HepG2 (cell line): Measurements from ENCODE around the gene RAET1L. TPM values are rescaled to one million over a fixed set of nuclear protein-coding genes. Genes with fewer than 3 reads are reported as not detected.

ENCODE experiments used
- ETV5 ChIP-seq: IDR thresholded peaks from 2 replicates; pipeline ENCODE4 v1.6.1; 2018; ENCODE audit warnings: missing biosample characterization, missing genetic modification reagents, inconsistent platforms, borderline replicate concordance
- EZH2 ChIP-seq: conservative IDR thresholded peaks from 2 replicates; pipeline ENCODE4 v1.6.1; 2012; ENCODE audit warnings: mild to moderate bottlenecking, low read depth, low read length, moderate library complexity
- PHB2 ChIP-seq: fragments of 450-650 bp; IDR thresholded peaks from 2 replicates; pipeline ENCODE4 v1.6.1; 2018; ENCODE audit not compliant: partially characterized antibody
- POLR2AphosphoS2 ChIP-seq: IDR thresholded peaks from 2 replicates; pipeline ENCODE4 v1.6.1; 2011; ENCODE audit warnings: low read depth, low read length, improper control_type of control experiment
- RAD51 ChIP-seq: fragments of 450-650 bp; IDR thresholded peaks from 2 replicates; pipeline ENCODE4 v1.6.1; 2016; ENCODE audit warnings: borderline replicate concordance
- ZBTB8A ChIP-seq: sonication (generic); formaldehyde crosslinking; IDR thresholded peaks from 2 replicates; pipeline ENCODE4 v1.4.0; 2020; ENCODE audit warnings: mild to moderate bottlenecking, low read depth, missing genetic modification reagents, borderline replicate concordance
- ZNF569 ChIP-seq: sonication (generic); formaldehyde crosslinking; IDR thresholded peaks from 2 replicates; pipeline ENCODE4 v1.5.0; 2020; ENCODE audit warnings: mild to moderate bottlenecking, missing genetic modification reagents, moderate library complexity, borderline replicate concordance
- polyA plus RNA-seq, 8 experiments: library from polyadenylated mRNA; depleted of rRNA in 3 of 8; stranded (reverse) in 7 of 8; unstranded in 1 of 8; fragments of >200 nt; fragmentation: Illumina TruSeq in 4 of 8; extraction: Trizol in 4 of 8; gene quantifications; 2 replicates each; pipeline versions ENCODE4 v1.2.1 to v1.2.3, GENCODE V29; 2011 to 2016; ENCODE audit warnings: low read depth in 4 of 8, missing spikeins in 1 of 8, mixed read lengths in 1 of 8; ENCODE audit not compliant: insufficient read depth in 1 of 8
- total RNA-seq, 5 experiments: library from RNA; depleted of rRNA; stranded (reverse); fragments of >200 nt; fragmentation: Illumina TruSeq; extraction: Trizol; gene quantifications; 2 replicates each; pipeline ENCODE4 v1.2.3, GENCODE V29; 2016; ENCODE audit warnings: low read depth in 1 of 5
- TF ChIP-seq, protein P1 (sequence below): sonication (generic); formaldehyde crosslinking; IDR thresholded peaks from 2 replicates; pipeline ENCODE4 v1.5.0; 2020; ENCODE audit warnings: missing genetic modification reagents
- TF ChIP-seq, protein P2 (sequence below): sonication (generic); formaldehyde crosslinking; IDR thresholded peaks from 2 replicates; pipeline ENCODE4 v1.4.0; 2020; ENCODE audit warnings: mild to moderate bottlenecking, missing genetic modification reagents
- TF ChIP-seq, protein P3 (sequence below): sonication (generic); formaldehyde crosslinking; IDR thresholded peaks from 2 replicates; pipeline ENCODE4 v1.8.1; 2023; ENCODE audit warnings: mild to moderate bottlenecking, inconsistent platforms, moderate library complexity, missing genetic modification reagents, borderline replicate concordance
- TF ChIP-seq, protein P4 (sequence below): sonication (generic); formaldehyde crosslinking; IDR thresholded peaks from 2 replicates; pipeline ENCODE4; 2020; ENCODE audit warnings: missing genetic modification reagents, mild to moderate bottlenecking, borderline replicate concordance
- TF ChIP-seq, protein P5 (sequence below), 2 experiments: fragments of 450-650 bp in 1 of 2; sonication (generic) in 1 of 2; formaldehyde crosslinking; IDR thresholded peaks; 2 replicates each; pipeline versions ENCODE4 v1.5.0 to v1.8.0; 2020 to 2022; ENCODE audit warnings: mild to moderate bottlenecking in 1 of 2, missing genetic modification reagents in 1 of 2

The RAET1L gene
- total and polyA plus RNA-seq, 2 of the 13 experiments (the other 11 are each of a cell fraction or from before 2014, with no cell fraction given), result not detected

DNA sequence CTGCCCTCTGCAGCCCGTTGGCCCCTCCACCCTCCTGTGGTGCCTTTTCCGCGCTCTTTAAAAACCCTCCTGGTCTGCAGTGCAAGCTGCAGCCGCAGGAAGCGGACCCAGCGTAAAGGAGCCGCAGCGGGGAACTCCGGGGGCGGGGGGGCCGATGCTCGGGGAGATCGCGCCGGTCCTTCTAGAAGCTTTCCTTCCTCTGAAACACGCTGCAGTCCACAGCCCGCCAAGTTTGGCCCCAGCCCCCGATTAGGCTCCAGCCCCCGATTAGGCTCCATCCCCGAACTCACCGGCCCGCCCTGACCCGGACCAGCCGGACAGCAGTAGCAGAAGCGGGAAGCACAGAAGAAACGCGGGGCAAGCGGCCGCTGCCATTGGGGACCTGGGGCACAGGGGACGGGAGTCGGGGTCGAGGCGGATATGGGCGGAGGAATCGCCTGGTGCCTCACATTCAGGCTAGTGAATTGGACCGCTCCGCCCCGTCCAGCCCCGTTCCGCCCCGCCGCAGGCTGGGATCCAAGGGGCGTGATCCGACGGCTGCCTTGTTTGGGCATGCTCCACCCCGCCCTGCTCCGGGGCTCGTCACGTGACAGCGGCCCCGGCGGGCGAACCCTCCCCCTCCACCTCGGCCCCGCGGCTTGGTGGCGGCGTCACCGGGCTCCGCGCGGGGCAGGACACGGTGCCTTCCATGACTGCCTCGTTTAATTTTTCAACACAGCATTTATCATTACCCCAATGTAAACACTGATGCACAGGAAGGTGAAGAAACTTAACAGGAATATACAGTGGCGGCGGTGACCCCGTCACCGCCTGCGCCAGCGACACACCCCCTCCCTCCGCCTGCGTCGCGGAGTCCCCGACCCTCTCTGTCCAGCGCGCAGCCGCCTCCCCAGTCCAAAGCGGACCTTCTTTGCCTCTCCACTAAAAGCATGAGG is 20.3 kb downstream of the RAET1L start (continued):
- TF ChIP-seq ZNF569 (CRISPR knock-in tag), result no peak
- TF ChIP-seq, protein P1, sequence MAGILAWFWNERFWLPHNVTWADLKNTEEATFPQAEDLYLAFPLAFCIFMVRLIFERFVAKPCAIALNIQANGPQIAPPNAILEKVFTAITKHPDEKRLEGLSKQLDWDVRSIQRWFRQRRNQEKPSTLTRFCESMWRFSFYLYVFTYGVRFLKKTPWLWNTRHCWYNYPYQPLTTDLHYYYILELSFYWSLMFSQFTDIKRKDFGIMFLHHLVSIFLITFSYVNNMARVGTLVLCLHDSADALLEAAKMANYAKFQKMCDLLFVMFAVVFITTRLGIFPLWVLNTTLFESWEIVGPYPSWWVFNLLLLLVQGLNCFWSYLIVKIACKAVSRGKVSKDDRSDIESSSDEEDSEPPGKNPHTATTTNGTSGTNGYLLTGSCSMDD, result no peak
- TF ChIP-seq RAD51, result peak; percentile 96
- TF ChIP-seq ETV5 (CRISPR knock-in tag), result no peak; the same call in 1 of the 2 replicates
- no peak for TF ChIP-seq PHB2
- TF ChIP-seq, protein P2, sequence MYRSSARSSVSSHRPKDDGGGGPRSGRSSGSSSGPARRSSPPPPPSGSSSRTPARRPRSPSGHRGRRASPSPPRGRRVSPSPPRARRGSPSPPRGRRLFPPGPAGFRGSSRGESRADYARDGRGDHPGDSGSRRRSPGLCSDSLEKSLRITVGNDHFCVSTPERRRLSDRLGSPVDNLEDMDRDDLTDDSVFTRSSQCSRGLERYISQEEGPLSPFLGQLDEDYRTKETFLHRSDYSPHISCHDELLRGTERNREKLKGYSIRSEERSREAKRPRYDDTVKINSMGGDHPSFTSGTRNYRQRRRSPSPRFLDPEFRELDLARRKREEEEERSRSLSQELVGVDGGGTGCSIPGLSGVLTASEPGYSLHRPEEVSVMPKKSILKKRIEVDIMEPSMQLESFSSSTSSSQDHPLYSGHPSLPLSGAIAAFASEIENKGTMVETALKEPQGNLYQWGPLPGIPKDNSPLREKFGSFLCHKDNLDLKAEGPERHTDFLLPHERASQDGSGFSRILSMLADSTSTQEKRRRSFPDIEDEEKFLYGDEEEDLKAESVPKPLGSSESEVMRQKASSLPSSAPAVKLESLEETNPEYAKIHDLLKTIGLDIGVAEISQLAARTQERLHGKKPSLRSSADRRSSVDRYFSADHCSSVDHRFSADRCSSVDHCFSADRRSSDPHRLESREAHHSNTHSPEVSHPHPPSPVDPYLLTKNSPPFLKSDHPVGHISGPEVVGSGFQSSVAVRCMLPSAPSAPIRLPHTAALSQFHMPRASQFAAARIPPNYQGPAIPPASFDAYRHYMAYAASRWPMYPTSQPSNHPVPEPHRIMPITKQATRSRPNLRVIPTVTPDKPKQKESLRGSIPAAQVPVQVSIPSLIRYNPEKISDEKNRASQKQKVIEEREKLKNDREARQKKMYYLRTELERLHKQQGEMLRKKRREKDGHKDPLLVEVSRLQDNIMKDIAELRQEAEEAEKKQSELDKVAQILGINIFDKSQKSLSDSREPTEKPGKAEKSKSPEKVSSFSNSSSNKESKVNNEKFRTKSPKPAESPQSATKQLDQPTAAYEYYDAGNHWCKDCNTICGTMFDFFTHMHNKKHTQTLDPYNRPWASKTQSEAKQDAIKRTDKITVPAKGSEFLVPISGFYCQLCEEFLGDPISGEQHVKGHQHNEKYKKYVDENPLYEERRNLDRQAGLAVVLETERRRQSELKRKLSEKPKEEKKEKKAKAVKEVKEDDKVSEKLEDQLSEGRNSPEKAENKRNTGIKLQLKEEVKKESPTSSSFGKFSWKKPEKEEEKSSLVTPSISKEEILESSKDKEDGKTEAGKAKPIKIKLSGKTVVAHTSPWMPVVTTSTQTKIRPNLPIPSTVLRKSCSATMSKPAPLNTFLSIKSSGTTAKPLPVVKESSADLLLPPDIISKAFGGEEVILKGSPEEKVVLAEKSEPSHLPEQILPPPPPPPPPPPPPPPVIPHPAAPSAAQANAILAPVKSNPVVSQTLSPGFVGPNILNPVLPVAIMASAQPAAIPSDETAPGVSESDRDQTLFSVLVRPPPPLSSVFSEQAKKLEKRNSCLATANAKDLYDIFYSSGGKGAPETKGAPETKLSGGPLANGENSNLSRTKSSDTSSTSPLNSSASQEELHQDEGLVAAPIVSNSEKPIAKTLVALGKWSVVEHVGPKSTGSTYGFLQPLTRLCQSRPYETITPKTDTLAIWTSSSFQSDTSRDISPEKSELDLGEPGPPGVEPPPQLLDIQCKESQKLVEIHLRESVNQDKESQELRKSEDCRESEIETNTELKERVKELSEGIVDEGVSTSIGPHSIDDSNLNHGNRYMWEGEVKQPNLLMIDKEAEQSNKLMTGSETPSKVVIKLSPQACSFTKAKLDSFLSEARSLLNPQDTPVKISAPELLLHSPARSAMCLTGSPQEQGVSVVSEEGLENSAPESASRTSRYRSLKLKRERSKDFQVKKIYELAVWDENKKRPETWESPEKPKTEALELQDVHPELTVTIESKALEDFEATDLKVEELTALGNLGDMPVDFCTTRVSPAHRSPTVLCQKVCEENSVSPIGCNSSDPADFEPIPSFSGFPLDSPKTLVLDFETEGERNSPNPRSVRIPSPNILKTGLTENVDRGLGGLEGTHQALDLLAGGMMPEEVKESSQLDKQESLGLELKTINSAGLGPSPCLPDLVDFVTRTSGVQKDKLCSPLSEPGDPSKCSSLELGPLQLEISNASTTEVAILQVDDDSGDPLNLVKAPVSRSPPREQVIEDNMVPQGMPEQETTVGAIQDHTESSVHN (CRISPR knock-in tag), result no peak
- TF ChIP-seq POLR2AphosphoS2, result no peak
- TF ChIP-seq, protein P3, sequence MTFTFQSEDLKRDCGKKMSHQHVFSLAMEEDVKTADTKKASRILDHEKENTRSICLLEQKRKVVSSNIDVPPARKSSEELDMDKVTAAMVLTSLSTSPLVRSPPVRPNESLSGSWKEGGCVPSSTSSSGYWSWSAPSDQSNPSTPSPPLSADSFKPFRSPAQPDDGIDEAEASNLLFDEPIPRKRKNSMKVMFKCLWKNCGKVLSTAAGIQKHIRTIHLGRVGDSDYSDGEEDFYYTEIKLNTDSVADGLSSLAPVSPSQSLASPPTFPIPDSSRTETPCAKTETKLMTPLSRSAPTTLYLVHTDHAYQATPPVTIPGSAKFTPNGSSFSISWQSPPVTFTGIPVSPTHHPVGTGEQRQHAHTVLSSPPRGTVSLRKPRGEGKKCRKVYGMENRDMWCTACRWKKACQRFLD (CRISPR knock-in tag), result no peak
- TF ChIP-seq, protein P4, sequence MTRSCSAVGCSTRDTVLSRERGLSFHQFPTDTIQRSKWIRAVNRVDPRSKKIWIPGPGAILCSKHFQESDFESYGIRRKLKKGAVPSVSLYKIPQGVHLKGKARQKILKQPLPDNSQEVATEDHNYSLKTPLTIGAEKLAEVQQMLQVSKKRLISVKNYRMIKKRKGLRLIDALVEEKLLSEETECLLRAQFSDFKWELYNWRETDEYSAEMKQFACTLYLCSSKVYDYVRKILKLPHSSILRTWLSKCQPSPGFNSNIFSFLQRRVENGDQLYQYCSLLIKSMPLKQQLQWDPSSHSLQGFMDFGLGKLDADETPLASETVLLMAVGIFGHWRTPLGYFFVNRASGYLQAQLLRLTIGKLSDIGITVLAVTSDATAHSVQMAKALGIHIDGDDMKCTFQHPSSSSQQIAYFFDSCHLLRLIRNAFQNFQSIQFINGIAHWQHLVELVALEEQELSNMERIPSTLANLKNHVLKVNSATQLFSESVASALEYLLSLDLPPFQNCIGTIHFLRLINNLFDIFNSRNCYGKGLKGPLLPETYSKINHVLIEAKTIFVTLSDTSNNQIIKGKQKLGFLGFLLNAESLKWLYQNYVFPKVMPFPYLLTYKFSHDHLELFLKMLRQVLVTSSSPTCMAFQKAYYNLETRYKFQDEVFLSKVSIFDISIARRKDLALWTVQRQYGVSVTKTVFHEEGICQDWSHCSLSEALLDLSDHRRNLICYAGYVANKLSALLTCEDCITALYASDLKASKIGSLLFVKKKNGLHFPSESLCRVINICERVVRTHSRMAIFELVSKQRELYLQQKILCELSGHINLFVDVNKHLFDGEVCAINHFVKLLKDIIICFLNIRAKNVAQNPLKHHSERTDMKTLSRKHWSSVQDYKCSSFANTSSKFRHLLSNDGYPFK (CRISPR knock-in tag), result peak; percentile 58; the same call in 1 of the 2 replicates
- TF ChIP-seq, protein P5, sequence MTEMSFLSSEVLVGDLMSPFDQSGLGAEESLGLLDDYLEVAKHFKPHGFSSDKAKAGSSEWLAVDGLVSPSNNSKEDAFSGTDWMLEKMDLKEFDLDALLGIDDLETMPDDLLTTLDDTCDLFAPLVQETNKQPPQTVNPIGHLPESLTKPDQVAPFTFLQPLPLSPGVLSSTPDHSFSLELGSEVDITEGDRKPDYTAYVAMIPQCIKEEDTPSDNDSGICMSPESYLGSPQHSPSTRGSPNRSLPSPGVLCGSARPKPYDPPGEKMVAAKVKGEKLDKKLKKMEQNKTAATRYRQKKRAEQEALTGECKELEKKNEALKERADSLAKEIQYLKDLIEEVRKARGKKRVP (CRISPR knock-in tag; IDR thresholded peaks at IDR 0.05), result peak in 1 of 2 experiments; percentile 54; a peak in 1 of 4 replicates
- peak; percentile 19; the same call in 1 of the 2 replicates for TF ChIP-seq ZBTB8A (CRISPR knock-in tag)
- TF ChIP-seq EZH2, result no peak
